Body of pancreas (tissue), 4 donors: ENCODE measurements around the gene ACADSB.

Experiments used
- CTCF ChIP-seq, 7 experiments: fragments of 450-650 bp in 4 of 7; fragments of 200-600 bp in 3 of 7; sonication (generic) in 3 of 7; IDR thresholded peaks; one replicate each; pipeline ENCODE4 v1.5.1; 2016 to 2019; ENCODE audit warnings: antibody characterized with exemption in 7 of 7
- POLR2A ChIP-seq, 3 donors: fragments of 450-650 bp; IDR thresholded peaks; one replicate each; pipeline ENCODE4 v1.6.1; 2016; ENCODE audit warnings: antibody characterized with exemption in 3 of 3, mild to moderate bottlenecking in 2 of 3

- TF ChIP-seq CTCF (IDR thresholded peaks at IDR 0.05), result no peak
- TF ChIP-seq POLR2A (IDR thresholded peaks at IDR 0.05), result no peak
These were observed 4.9 kb downstream of the ACADSB start for GRCh38 chr10:123013456-123014419.
